Measurements from ENCODE around the gene MTMR3.

GRCh38 chr22:29871684-29872083 is 11.3 kb upstream of the MTMR3 start:
- TF ChIP-seq CTCF (IDR thresholded peaks at IDR 0.05; ENCODE audit: low read depth, low read length, poor library complexity, severe bottlenecking) (no peak), EZH2phosphoT487 (IDR thresholded peaks at IDR 0.05; ENCODE audit: borderline replicate concordance, low read length) (no peak)

Measured in DOHH2 (cell line).